Effector memory CD4-positive, alpha-beta T cell (primary cell): ENCODE data around the gene DNAH17.

Source experiments
- DNase-seq, 3 donors: peaks; one replicate each; pipeline ENCODE4 v3.0.0-alpha.2; 2020
- H3K27ac ChIP-seq: 2 replicates; pipeline ENCODE4 v1.7.0; 2013; ENCODE audit warnings: mild to moderate bottlenecking, low read length, moderate library complexity; ENCODE audit not compliant: insufficient read depth, poor library complexity, severe bottlenecking
- H3K27me3 ChIP-seq: replicated peaks from 2 replicates; pipeline ENCODE4 v1.7.0; 2013; ENCODE audit warnings: mild to moderate bottlenecking, low read length; ENCODE audit not compliant: insufficient read depth, control insufficient read depth, poor library complexity, severe bottlenecking
- H3K36me3 ChIP-seq: 2 replicates; pipeline ENCODE4 v1.7.0; 2013; ENCODE audit warnings: mild to moderate bottlenecking, low read length, moderate library complexity; ENCODE audit not compliant: control insufficient read depth, insufficient read depth
- H3K4me1 ChIP-seq: 2 replicates; pipeline ENCODE4 v1.7.0; 2013; ENCODE audit warnings: low read length, mild to moderate bottlenecking; ENCODE audit not compliant: control insufficient read depth, insufficient read depth, poor library complexity, severe bottlenecking
- H3K4me3 ChIP-seq: 2 replicates; pipeline ENCODE4 v1.7.0; 2013; ENCODE audit warnings: low read length, low read depth, mild to moderate bottlenecking; ENCODE audit not compliant: insufficient read depth, poor library complexity, severe bottlenecking
- H3K9me3 ChIP-seq: 2 replicates; pipeline ENCODE4 v1.7.0; 2013; ENCODE audit warnings: mild to moderate bottlenecking, low read length, moderate library complexity; ENCODE audit not compliant: control insufficient read depth

The DNAH17 gene

GRCh38 chr17:78441271-78441971 is 135.8 kb downstream of the DNAH17 start:
- Histone ChIP-seq H3K4me1 (no peaks in the 10 kb centered on the region), H3K36me3 (no peaks in the 10 kb centered on the region), H3K27me3 (no peaks in the 10 kb centered on the region), H3K27ac (no peak overlapping the region), H3K9me3 (no peaks in the 10 kb centered on the region), H3K4me3 (no peak overlapping the region)
- no peak for DNase-seq

- no peak overlapping the region for H3K27ac ChIP-seq
These were observed 138.4 kb downstream of the DNAH17 start for GRCh38 chr17:78438694-78439325.

GRCh38 chr17:78438271-78438691 is 138.9 kb downstream of the DNAH17 start:
- Histone ChIP-seq H3K27ac (no peak overlapping the region), H3K27me3 (no peaks in the 10 kb centered on the region), H3K4me3 (no peak overlapping the region), H3K36me3 (no peaks in the 10 kb centered on the region), H3K9me3 (no peaks in the 10 kb centered on the region), H3K4me1 (no peaks in the 10 kb centered on the region)
- no peak for DNase-seq

More at GRCh38 chr17:78438694-78439325, 138.4 kb downstream of the DNAH17 start:
- Histone ChIP-seq H3K27me3 (no peaks in the 10 kb centered on the region), H3K36me3 (no peaks in the 10 kb centered on the region), H3K4me3 (no peak overlapping the region), H3K4me1 (no peaks in the 10 kb centered on the region), H3K9me3 (no peaks in the 10 kb centered on the region)
- DNase-seq = no peak

- no peak for DNase-seq
- Histone ChIP-seq H3K27me3 (no peaks in the 10 kb centered on the region), H3K4me3 (no peak overlapping the region), H3K36me3 (no peaks in the 10 kb centered on the region), H3K4me1 (no peaks in the 10 kb centered on the region), H3K9me3 (no peaks in the 10 kb centered on the region), H3K27ac (no peak overlapping the region)
These were observed 139.6 kb downstream of the DNAH17 start for GRCh38 chr17:78437508-78438169.

GRCh38 chr17:78435330-78436005 is 141.7 kb downstream of the DNAH17 start:
- Histone ChIP-seq H3K27me3 (no peaks in the 10 kb centered on the region), H3K4me1 (no peaks in the 10 kb centered on the region), H3K4me3 (no peak overlapping the region), H3K36me3 (no peaks in the 10 kb centered on the region), H3K9me3 (no peaks in the 10 kb centered on the region), H3K27ac (no peak overlapping the region)
- DNase-seq = no peak

- DNase-seq = no peak
- Histone ChIP-seq H3K27me3 (no peaks in the 10 kb centered on the region), H3K36me3 (no peaks in the 10 kb centered on the region), H3K4me3 (no peak overlapping the region), H3K4me1 (no peaks in the 10 kb centered on the region), H3K27ac (no peak overlapping the region), H3K9me3 (no peaks in the 10 kb centered on the region)
These were observed 142.5 kb downstream of the DNAH17 start for GRCh38 chr17:78434455-78435329.

- Histone ChIP-seq H3K27ac (no peak overlapping the region), H3K36me3 (peaks cover 3% of the 10 kb centered on the region), H3K27me3 (no peaks in the 10 kb centered on the region), H3K4me1 (no peaks in the 10 kb centered on the region), H3K9me3 (no peaks in the 10 kb centered on the region), H3K4me3 (no peak overlapping the region)
- DNase-seq = no peak
These were observed 143.3 kb downstream of the DNAH17 start for GRCh38 chr17:78433780-78434335.

- Histone ChIP-seq H3K4me1 (no peaks in the 10 kb centered on the region), H3K27ac (no peak overlapping the region), H3K9me3 (no peaks in the 10 kb centered on the region), H3K36me3 (peaks cover 10% of the 10 kb centered on the region), H3K4me3 (no peak overlapping the region), H3K27me3 (no peaks in the 10 kb centered on the region)
- DNase-seq = no peak
These were observed 144.0 kb downstream of the DNAH17 start for GRCh38 chr17:78433013-78433727.
